WTC11 (cell line): Measurements from ENCODE around the gene GAST. TPM values are rescaled to one million over a fixed set of nuclear protein-coding genes. Genes with fewer than 3 reads are reported as not detected.

ENCODE experiments used
- ATAC-seq: fragments of 200-7000 bp; cut with Tn5 transposase; 2 replicates; pipeline ENCODE4 v1.10.0; 2021; ENCODE audit warnings: mild to moderate bottlenecking, moderate library complexity
- CTCF ChIA-PET: fragments of 300-600 bp; sonication (Branson Sonifier 250); formaldehyde crosslinking; loops from one replicate; lab custom pipeline; 2021; ENCODE audit warnings: antibody characterized with exemption; lab: Charles Lee
- POLR2A ChIA-PET: fragments of 350-600 bp; sonication (Branson Sonifier 250); formaldehyde crosslinking; loops from one replicate; lab custom pipeline; 2021; ENCODE audit warnings: antibody characterized with exemption; lab: Charles Lee
- DNase-seq: peaks from one replicate; pipeline ENCODE4 v3.0.0; 2021; ENCODE audit warnings: low spot score
- H3K27ac Mint-ChIP-seq: 2 replicates; pipeline ENCODE4 v1.8.0; 2021; ENCODE audit warnings: mixed read lengths
- H3K27me3 Mint-ChIP-seq: 2 replicates; pipeline ENCODE4 v1.8.0; 2021; ENCODE audit warnings: low read depth, mild to moderate bottlenecking, moderate library complexity, mixed read lengths
- H3K36me3 Mint-ChIP-seq: 2 replicates; pipeline ENCODE4 v1.8.0; 2021; ENCODE audit warnings: mixed read lengths
- H3K4me1 Mint-ChIP-seq: 2 replicates; pipeline ENCODE4 v1.8.0; 2022; ENCODE audit warnings: mixed read lengths
- H3K4me3 Mint-ChIP-seq: 2 replicates; pipeline ENCODE4 v1.8.0; 2021; ENCODE audit warnings: mild to moderate bottlenecking, moderate library complexity, mixed read lengths
- H3K9me3 Mint-ChIP-seq: 2 replicates; pipeline ENCODE4 v1.8.0; 2021; ENCODE audit warnings: mixed read lengths
- CBFB ChIP-seq: sonication (generic); formaldehyde crosslinking; IDR thresholded peaks from 2 replicates; pipeline ENCODE4 v1.8.1; 2022; ENCODE audit warnings: mild to moderate bottlenecking, low read depth, missing genetic modification reagents
- CREB1 ChIP-seq: sonication (generic); formaldehyde crosslinking; IDR thresholded peaks from 2 replicates; pipeline ENCODE4 v1.8.0; 2023; ENCODE audit warnings: mild to moderate bottlenecking, missing genetic modification reagents
- ESRRA ChIP-seq: sonication (generic); formaldehyde crosslinking; IDR thresholded peaks from 2 replicates; pipeline ENCODE4 v1.8.1; 2022; ENCODE audit warnings: mild to moderate bottlenecking, missing genetic modification reagents, borderline replicate concordance
- FOXK1 ChIP-seq: sonication (generic); formaldehyde crosslinking; IDR thresholded peaks from 2 replicates; pipeline ENCODE4 v1.8.0; 2022; ENCODE audit warnings: mild to moderate bottlenecking, moderate library complexity, missing genetic modification reagents
- GABPB1 ChIP-seq: sonication (generic); formaldehyde crosslinking; IDR thresholded peaks from 2 replicates; pipeline ENCODE4 v1.8.1; 2023; ENCODE audit warnings: mild to moderate bottlenecking, missing genetic modification reagents
- GRHL2 ChIP-seq: fragments of 250-450 bp; sonication (Bioruptor Pico); IDR thresholded peaks from 2 replicates; pipeline ENCODE4 v1.8.0; 2022; ENCODE audit warnings: mild to moderate bottlenecking, moderate library complexity; ENCODE audit not compliant: insufficient replicate concordance, severe bottlenecking
- KAT7 ChIP-seq: sonication (generic); formaldehyde crosslinking; IDR thresholded peaks from 2 replicates; pipeline ENCODE4 v1.8.1; 2023; ENCODE audit warnings: missing genetic modification reagents, mild to moderate bottlenecking, borderline replicate concordance
- MXD4 ChIP-seq: fragments of 250-450 bp; sonication (Bioruptor Pico); IDR thresholded peaks from 2 replicates; pipeline ENCODE4 v1.8.0; 2021; ENCODE audit warnings: mild to moderate bottlenecking, moderate library complexity, borderline replicate concordance
- NR1H2 ChIP-seq: sonication (generic); formaldehyde crosslinking; IDR thresholded peaks from 2 replicates; pipeline ENCODE4 v1.9.0; 2021; ENCODE audit warnings: mild to moderate bottlenecking, moderate library complexity, missing genetic modification reagents
- OVOL2 ChIP-seq: fragments of 250-450 bp; sonication (Bioruptor Pico); IDR thresholded peaks from 2 replicates; pipeline ENCODE4 v1.9.0; 2021; ENCODE audit warnings: mild to moderate bottlenecking, borderline replicate concordance
- RORB ChIP-seq: fragments of 250-450 bp; sonication (Bioruptor Pico); IDR thresholded peaks from 2 replicates; pipeline ENCODE4 v1.9.0; 2021; ENCODE audit warnings: mild to moderate bottlenecking
- SMAD3 ChIP-seq: sonication (generic); formaldehyde crosslinking; IDR thresholded peaks from 2 replicates; pipeline ENCODE4 v1.8.0; 2022; ENCODE audit warnings: missing genetic modification reagents, mild to moderate bottlenecking, borderline replicate concordance
- SMAD4 ChIP-seq: sonication (generic); formaldehyde crosslinking; IDR thresholded peaks from 2 replicates; pipeline ENCODE4 v1.8.0; 2022; ENCODE audit warnings: mild to moderate bottlenecking, missing genetic modification reagents
- SP1 ChIP-seq: sonication (generic); formaldehyde crosslinking; conservative IDR thresholded peaks from 2 replicates; pipeline ENCODE4 v1.8.1; 2022; ENCODE audit warnings: missing genetic modification reagents
- ZNF138 ChIP-seq: sonication (generic); formaldehyde crosslinking; conservative IDR thresholded peaks from 2 replicates; pipeline ENCODE4 v1.8.1; 2022; ENCODE audit warnings: mild to moderate bottlenecking, moderate library complexity, missing genetic modification reagents
- ZNF232 ChIP-seq: sonication (generic); formaldehyde crosslinking; IDR thresholded peaks from 2 replicates; pipeline ENCODE4 v1.8.0; 2022; ENCODE audit warnings: mild to moderate bottlenecking, missing genetic modification reagents
- ZNF317 ChIP-seq: sonication (generic); formaldehyde crosslinking; IDR thresholded peaks from 2 replicates; pipeline ENCODE4 v1.8.1; 2023; ENCODE audit warnings: low read depth, mild to moderate bottlenecking, moderate library complexity, missing genetic modification reagents, borderline replicate concordance
- ZNF423 ChIP-seq: fragments of 250-450 bp; sonication (Bioruptor Pico); IDR thresholded peaks from 2 replicates; pipeline ENCODE4 v2.1.2; 2022; ENCODE audit warnings: mild to moderate bottlenecking, moderate library complexity
- total RNA-seq: library from RNA; stranded (reverse); gene quantifications from 3 replicates; pipeline ENCODE4 v1.2.3, GENCODE V29; 2021
- TF ChIP-seq, protein P1 (sequence below): sonication (generic); formaldehyde crosslinking; IDR thresholded peaks from 2 replicates; pipeline ENCODE4 v1.8.1; 2023; ENCODE audit warnings: mild to moderate bottlenecking, missing genetic modification reagents, moderate library complexity
- TF ChIP-seq, protein P2 (sequence below): fragments of 250-450 bp; sonication (Bioruptor Pico); IDR thresholded peaks from 2 replicates; pipeline ENCODE4 v1.9.0; 2021; ENCODE audit warnings: mild to moderate bottlenecking, borderline replicate concordance
- TF ChIP-seq, protein P3 (sequence below): sonication (generic); formaldehyde crosslinking; IDR thresholded peaks from 2 replicates; pipeline ENCODE4 v1.8.1; 2023; ENCODE audit warnings: mild to moderate bottlenecking, missing genetic modification reagents, moderate library complexity
- TF ChIP-seq, protein P4 (sequence below): fragments of 250-450 bp; sonication (Bioruptor Pico); IDR thresholded peaks from 2 replicates; pipeline ENCODE4 v1.8.0; 2021; ENCODE audit warnings: mild to moderate bottlenecking
- TF ChIP-seq, protein P5 (sequence below): sonication (generic); formaldehyde crosslinking; IDR thresholded peaks from 2 replicates; pipeline ENCODE4 v1.8.1; 2023; ENCODE audit warnings: mild to moderate bottlenecking, missing genetic modification reagents
- TF ChIP-seq, protein P6 (sequence below): sonication (generic); formaldehyde crosslinking; IDR thresholded peaks from 2 replicates; pipeline ENCODE4 v1.8.0; 2022; ENCODE audit warnings: mild to moderate bottlenecking, missing genetic modification reagents
- TF ChIP-seq, protein P7 (sequence below): sonication (generic); formaldehyde crosslinking; conservative IDR thresholded peaks from 2 replicates; pipeline ENCODE4 v1.8.1; 2023; ENCODE audit warnings: mild to moderate bottlenecking, low read depth, missing genetic modification reagents, moderate library complexity

Gene GAST
- total RNA-seq, 1 experiment from 2014 or later, result not detected

DNA sequence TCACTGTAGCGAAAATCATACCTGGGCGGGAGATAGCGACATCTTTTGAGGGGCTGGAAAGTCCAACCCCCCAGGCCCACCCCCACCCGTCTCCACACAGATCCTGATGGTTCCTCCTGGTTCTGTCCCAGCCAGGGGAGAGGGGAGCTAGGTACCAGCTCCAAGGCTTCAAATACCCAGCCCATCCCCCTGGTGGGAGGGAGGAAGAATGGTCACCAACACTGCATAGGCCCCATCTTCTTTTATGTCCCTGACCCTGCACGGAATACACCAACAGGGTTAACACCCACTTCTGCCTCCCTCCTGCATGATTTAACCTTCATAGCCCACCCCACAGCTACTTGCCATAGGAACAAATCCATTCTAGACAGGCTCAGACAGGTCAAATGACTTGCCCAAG, 13.0 kb downstream of the GAST start (continued):
- TF ChIP-seq SMAD3 (CRISPR knock-in tag) (no peak), CBFB (CRISPR knock-in tag) (no peak), ZNF317 (CRISPR knock-in tag) (no peak), MXD4 (CRISPR knock-in tag) (no peak), ZNF423 (CRISPR knock-in tag) (no peak), GABPB1 (CRISPR knock-in tag) (no peak), GRHL2 (CRISPR knock-in tag) (no peak)
- TF ChIP-seq, protein P1, sequence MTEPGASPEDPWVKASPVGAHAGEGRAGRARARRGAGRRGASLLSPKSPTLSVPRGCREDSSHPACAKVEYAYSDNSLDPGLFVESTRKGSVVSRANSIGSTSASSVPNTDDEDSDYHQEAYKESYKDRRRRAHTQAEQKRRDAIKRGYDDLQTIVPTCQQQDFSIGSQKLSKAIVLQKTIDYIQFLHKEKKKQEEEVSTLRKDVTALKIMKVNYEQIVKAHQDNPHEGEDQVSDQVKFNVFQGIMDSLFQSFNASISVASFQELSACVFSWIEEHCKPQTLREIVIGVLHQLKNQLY (CRISPR knock-in tag), result no peak
- TF ChIP-seq, protein P2, sequence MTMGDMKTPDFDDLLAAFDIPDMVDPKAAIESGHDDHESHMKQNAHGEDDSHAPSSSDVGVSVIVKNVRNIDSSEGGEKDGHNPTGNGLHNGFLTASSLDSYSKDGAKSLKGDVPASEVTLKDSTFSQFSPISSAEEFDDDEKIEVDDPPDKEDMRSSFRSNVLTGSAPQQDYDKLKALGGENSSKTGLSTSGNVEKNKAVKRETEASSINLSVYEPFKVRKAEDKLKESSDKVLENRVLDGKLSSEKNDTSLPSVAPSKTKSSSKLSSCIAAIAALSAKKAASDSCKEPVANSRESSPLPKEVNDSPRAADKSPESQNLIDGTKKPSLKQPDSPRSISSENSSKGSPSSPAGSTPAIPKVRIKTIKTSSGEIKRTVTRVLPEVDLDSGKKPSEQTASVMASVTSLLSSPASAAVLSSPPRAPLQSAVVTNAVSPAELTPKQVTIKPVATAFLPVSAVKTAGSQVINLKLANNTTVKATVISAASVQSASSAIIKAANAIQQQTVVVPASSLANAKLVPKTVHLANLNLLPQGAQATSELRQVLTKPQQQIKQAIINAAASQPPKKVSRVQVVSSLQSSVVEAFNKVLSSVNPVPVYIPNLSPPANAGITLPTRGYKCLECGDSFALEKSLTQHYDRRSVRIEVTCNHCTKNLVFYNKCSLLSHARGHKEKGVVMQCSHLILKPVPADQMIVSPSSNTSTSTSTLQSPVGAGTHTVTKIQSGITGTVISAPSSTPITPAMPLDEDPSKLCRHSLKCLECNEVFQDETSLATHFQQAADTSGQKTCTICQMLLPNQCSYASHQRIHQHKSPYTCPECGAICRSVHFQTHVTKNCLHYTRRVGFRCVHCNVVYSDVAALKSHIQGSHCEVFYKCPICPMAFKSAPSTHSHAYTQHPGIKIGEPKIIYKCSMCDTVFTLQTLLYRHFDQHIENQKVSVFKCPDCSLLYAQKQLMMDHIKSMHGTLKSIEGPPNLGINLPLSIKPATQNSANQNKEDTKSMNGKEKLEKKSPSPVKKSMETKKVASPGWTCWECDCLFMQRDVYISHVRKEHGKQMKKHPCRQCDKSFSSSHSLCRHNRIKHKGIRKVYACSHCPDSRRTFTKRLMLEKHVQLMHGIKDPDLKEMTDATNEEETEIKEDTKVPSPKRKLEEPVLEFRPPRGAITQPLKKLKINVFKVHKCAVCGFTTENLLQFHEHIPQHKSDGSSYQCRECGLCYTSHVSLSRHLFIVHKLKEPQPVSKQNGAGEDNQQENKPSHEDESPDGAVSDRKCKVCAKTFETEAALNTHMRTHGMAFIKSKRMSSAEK, result no peak
- TF ChIP-seq, all 79 proteins: peak for 0

DNA sequence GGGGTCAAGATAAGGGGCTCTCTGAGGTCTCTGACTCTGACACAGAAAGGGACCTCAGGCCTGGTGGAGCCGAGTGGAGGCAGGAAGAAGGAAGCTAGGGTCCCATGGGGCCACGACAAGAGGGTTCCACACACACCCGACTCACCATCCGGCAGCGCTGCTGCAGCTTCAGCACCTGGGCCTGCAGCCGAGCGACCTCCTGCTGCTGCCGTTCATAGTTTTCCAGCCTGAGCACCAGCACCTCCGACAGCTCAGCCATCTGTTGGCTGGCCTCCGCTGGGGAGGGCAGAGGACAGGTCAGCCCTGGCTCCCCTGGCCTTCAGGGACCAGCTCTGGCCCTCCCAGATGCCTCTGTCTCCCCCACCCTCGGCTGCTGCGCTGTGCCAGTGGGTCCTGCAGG, 15.9 kb downstream of the GAST start:
- peaks cover 27% of the 10 kb centered on the region for H3K27me3 Mint-ChIP-seq
- DNase-seq (no peak), ATAC-seq (no peak)
- H3K4me3 Mint-ChIP-seq, result no peak overlapping the region
- no peaks in the 10 kb centered on the region for H3K9me3 Mint-ChIP-seq
- H3K4me1 Mint-ChIP-seq, result 0 out of 2 replicates have a peak, but pooled peaks cover 9% of the 10 kb centered on the region
- no peak overlapping the region for H3K27ac Mint-ChIP-seq
- no peaks in the 10 kb centered on the region for H3K36me3 Mint-ChIP-seq
- POLR2A ChIA-PET, result interaction anchor here (1.2 kb wide), 1 partner anchor 39 kb away, joined by 3 read pairs; the partner anchor contains the start of gene EIF1
- CTCF ChIA-PET, result interaction anchor here (1.3 to 2.6 kb wide), 2 partner anchors 32 to 59 kb away, joined by 4 to 5 read pairs; partner anchors contain the start of gene JUP
- TF ChIP-seq KAT7 (no peak), SMAD4 (CRISPR knock-in tag) (no peak), ESRRA (CRISPR knock-in tag) (no peak), RORB (CRISPR knock-in tag) (no peak), CREB1 (CRISPR knock-in tag) (no peak), FOXK1 (CRISPR knock-in tag) (no peak), ZNF138 (CRISPR knock-in tag) (no peak), OVOL2 (no peak), ZNF232 (CRISPR knock-in tag) (no peak), NR1H2 (CRISPR knock-in tag) (no peak), SP1 (CRISPR knock-in tag) (no peak)
- TF ChIP-seq, protein P3, sequence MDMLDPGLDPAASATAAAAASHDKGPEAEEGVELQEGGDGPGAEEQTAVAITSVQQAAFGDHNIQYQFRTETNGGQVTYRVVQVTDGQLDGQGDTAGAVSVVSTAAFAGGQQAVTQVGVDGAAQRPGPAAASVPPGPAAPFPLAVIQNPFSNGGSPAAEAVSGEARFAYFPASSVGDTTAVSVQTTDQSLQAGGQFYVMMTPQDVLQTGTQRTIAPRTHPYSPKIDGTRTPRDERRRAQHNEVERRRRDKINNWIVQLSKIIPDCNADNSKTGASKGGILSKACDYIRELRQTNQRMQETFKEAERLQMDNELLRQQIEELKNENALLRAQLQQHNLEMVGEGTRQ, result no peak
- TF ChIP-seq, protein P4, sequence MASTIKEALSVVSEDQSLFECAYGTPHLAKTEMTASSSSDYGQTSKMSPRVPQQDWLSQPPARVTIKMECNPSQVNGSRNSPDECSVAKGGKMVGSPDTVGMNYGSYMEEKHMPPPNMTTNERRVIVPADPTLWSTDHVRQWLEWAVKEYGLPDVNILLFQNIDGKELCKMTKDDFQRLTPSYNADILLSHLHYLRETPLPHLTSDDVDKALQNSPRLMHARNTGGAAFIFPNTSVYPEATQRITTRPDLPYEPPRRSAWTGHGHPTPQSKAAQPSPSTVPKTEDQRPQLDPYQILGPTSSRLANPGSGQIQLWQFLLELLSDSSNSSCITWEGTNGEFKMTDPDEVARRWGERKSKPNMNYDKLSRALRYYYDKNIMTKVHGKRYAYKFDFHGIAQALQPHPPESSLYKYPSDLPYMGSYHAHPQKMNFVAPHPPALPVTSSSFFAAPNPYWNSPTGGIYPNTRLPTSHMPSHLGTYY (CRISPR knock-in tag), result no peak
- TF ChIP-seq, protein P5, sequence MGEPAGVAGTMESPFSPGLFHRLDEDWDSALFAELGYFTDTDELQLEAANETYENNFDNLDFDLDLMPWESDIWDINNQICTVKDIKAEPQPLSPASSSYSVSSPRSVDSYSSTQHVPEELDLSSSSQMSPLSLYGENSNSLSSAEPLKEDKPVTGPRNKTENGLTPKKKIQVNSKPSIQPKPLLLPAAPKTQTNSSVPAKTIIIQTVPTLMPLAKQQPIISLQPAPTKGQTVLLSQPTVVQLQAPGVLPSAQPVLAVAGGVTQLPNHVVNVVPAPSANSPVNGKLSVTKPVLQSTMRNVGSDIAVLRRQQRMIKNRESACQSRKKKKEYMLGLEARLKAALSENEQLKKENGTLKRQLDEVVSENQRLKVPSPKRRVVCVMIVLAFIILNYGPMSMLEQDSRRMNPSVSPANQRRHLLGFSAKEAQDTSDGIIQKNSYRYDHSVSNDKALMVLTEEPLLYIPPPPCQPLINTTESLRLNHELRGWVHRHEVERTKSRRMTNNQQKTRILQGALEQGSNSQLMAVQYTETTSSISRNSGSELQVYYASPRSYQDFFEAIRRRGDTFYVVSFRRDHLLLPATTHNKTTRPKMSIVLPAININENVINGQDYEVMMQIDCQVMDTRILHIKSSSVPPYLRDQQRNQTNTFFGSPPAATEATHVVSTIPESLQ (CRISPR knock-in tag), result no peak
- TF ChIP-seq, protein P6, sequence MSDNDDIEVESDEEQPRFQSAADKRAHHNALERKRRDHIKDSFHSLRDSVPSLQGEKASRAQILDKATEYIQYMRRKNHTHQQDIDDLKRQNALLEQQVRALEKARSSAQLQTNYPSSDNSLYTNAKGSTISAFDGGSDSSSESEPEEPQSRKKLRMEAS (CRISPR knock-in tag), result no peak
- TF ChIP-seq, protein P7, sequence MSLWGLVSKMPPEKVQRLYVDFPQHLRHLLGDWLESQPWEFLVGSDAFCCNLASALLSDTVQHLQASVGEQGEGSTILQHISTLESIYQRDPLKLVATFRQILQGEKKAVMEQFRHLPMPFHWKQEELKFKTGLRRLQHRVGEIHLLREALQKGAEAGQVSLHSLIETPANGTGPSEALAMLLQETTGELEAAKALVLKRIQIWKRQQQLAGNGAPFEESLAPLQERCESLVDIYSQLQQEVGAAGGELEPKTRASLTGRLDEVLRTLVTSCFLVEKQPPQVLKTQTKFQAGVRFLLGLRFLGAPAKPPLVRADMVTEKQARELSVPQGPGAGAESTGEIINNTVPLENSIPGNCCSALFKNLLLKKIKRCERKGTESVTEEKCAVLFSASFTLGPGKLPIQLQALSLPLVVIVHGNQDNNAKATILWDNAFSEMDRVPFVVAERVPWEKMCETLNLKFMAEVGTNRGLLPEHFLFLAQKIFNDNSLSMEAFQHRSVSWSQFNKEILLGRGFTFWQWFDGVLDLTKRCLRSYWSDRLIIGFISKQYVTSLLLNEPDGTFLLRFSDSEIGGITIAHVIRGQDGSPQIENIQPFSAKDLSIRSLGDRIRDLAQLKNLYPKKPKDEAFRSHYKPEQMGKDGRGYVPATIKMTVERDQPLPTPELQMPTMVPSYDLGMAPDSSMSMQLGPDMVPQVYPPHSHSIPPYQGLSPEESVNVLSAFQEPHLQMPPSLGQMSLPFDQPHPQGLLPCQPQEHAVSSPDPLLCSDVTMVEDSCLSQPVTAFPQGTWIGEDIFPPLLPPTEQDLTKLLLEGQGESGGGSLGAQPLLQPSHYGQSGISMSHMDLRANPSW (CRISPR knock-in tag), result no peak
